Thoracic aorta (tissue), 2 donors: ENCODE data around the gene PRKCA. TPM values are rescaled to one million over a fixed set of nuclear protein-coding genes. Genes with fewer than 3 reads are reported as not detected.
"Not testable (repeated sequence)": the region's sequence is repeated elsewhere in the genome, so short reads cannot be mapped to it uniquely, and the experiment has no call there.

Experiments
- ATAC-seq: fragments of 150-250 bp; one replicate; pipeline ENCODE4 v1.8.0; 2017; ENCODE audit warnings: low read depth; ENCODE audit not compliant: insufficient number of reproducible peaks, low FRiP score
- DNase-seq: peaks from one replicate; pipeline ENCODE4 v3.0.0-alpha.2; 2020; ENCODE audit warnings: low spot score
- H3K27ac ChIP-seq, 2 donors: fragments of 200-600 bp; sonication (generic); 1 replicate in 1 of 2; 2 replicates in 1 of 2; pipeline ENCODE4 v1.5.1; 2016; ENCODE audit warnings: mild to moderate bottlenecking in 2 of 2, moderate library complexity in 2 of 2
- H3K27me3 ChIP-seq: fragments of 200-600 bp; sonication (generic); replicated peaks from 2 replicates; pipeline ENCODE4 v1.6.0; 2016; ENCODE audit warnings: mild to moderate bottlenecking; ENCODE audit not compliant: insufficient read depth
- H3K36me3 ChIP-seq: fragments of 200-600 bp; sonication (generic); one replicate; pipeline ENCODE4 v1.5.1; 2016
- H3K4me1 ChIP-seq, 2 donors: fragments of 200-600 bp; sonication (generic); 1 replicate in 1 of 2; 2 replicates in 1 of 2; pipeline versions ENCODE4 v1.5.1 to v1.6.0; 2016; ENCODE audit warnings: low read depth in 2 of 2, mild to moderate bottlenecking in 1 of 2; ENCODE audit not compliant: control insufficient read depth in 1 of 2
- H3K4me3 ChIP-seq: fragments of 200-600 bp; sonication (generic); 2 replicates; pipeline ENCODE4 v1.5.1; 2016; ENCODE audit warnings: mild to moderate bottlenecking
- H3K9me3 ChIP-seq: fragments of 200-600 bp; sonication (generic); 2 replicates; pipeline ENCODE4 v1.5.1; 2016
- CTCF ChIP-seq: fragments of 200-600 bp; sonication (generic); IDR thresholded peaks from one replicate; pipeline ENCODE4 v1.5.1; 2019; ENCODE audit warnings: antibody characterized with exemption
- total RNA-seq, 2 donors: library from RNA; depleted of rRNA; stranded (reverse); fragments of >200 nt; gene quantifications; one replicate each; pipeline versions ENCODE4 v1.1.0 to v1.2.3, GENCODE V29; 2016

Gene PRKCA
- total RNA-seq, 2 donors from 2014 or later: 9.1 to 11.6 TPM

- ATAC-seq: no peak
- no peak for DNase-seq
- Histone ChIP-seq H3K27me3 (no peaks in the 10 kb centered on the region), H3K4me1 (no peaks in the 10 kb centered on the region), H3K9me3 (no peaks in the 10 kb centered on the region), H3K27ac (no peak overlapping the region), H3K36me3 (no peaks in the 10 kb centered on the region), H3K4me3 (no peak overlapping the region)
- TF ChIP-seq CTCF: no peak
Measured at GRCh38 chr17:66313325-66313724, 10.9 kb downstream of the PRKCA start.

GRCh38 chr17:66313995-66314659, 11.7 kb downstream of the PRKCA start:
- no peaks in the 10 kb centered on the region for H3K36me3 ChIP-seq
- DNase-seq (no peak), ATAC-seq (no peak)
- TF ChIP-seq CTCF: no peak
- no peaks in the 10 kb centered on the region for H3K27me3 ChIP-seq
- no peaks in the 10 kb centered on the region for H3K4me1 ChIP-seq
- no peaks in the 10 kb centered on the region for H3K9me3 ChIP-seq
- no peak overlapping the region for H3K4me3 ChIP-seq
- H3K27ac ChIP-seq: no peak overlapping the region

- no peaks in the 10 kb centered on the region for H3K4me1 ChIP-seq
- H3K9me3 ChIP-seq: peaks cover 8% of the 10 kb centered on the region
- H3K36me3 ChIP-seq: no peaks in the 10 kb centered on the region
- H3K27me3 ChIP-seq: no peaks in the 10 kb centered on the region
- no peak for ATAC-seq
- no peak overlapping the region for H3K27ac ChIP-seq
- no peak for DNase-seq
- no peak for TF ChIP-seq CTCF
- no peak overlapping the region for H3K4me3 ChIP-seq
Measured at GRCh38 chr17:66317629-66318028, 15.2 kb downstream of the PRKCA start.

GRCh38 chr17:66319226-66319625, 16.8 kb downstream of the PRKCA start:
- no peaks in the 10 kb centered on the region for H3K4me1 ChIP-seq
- no peak for DNase-seq
- no peaks in the 10 kb centered on the region for H3K27me3 ChIP-seq
- H3K4me3 ChIP-seq: no peak overlapping the region
- no peaks in the 10 kb centered on the region for H3K36me3 ChIP-seq
- peaks cover 8% of the 10 kb centered on the region for H3K9me3 ChIP-seq
- no peak for ATAC-seq
- no peak for TF ChIP-seq CTCF
- H3K27ac ChIP-seq: no peak overlapping the region

- Histone ChIP-seq H3K36me3 (no peaks in the 10 kb centered on the region), H3K4me3 (no peak overlapping the region), H3K27me3 (no peaks in the 10 kb centered on the region), H3K9me3 (peaks cover 8% of the 10 kb centered on the region), H3K27ac (no peak overlapping the region), H3K4me1 (no peaks in the 10 kb centered on the region)
- no peak for TF ChIP-seq CTCF
- no peak for DNase-seq
- no peak for ATAC-seq
Measured at GRCh38 chr17:66322764-66323163, 20.4 kb downstream of the PRKCA start.

- H3K4me3 ChIP-seq, H3K27ac ChIP-seq, H3K27me3 ChIP-seq, H3K36me3 ChIP-seq, DNase-seq, ATAC-seq, H3K4me1 ChIP-seq, H3K9me3 ChIP-seq: not testable (repeated sequence)
Measured at GRCh38 chr17:66324381-66325004, 22.1 kb downstream of the PRKCA start.
